Adrenal gland (tissue), 5 donors: ENCODE measurements around the gene RPS6KA2.

Experiments used
- CTCF ChIP-seq, 6 experiments: fragments of 450-650 bp in 4 of 6; fragments of 200-600 bp in 2 of 6; sonication (generic) in 1 of 6; IDR thresholded peaks; 1 replicate in 5 of 6; 2 replicates in 1 of 6; pipeline versions ENCODE4 v1.5.1 to v1.8.0; 2016 to 2021; ENCODE audit warnings: antibody characterized with exemption in 6 of 6, mild to moderate bottlenecking in 2 of 6, moderate library complexity in 1 of 6
- POLR2A ChIP-seq, 2 donors: fragments of 450-650 bp; IDR thresholded peaks; one replicate each; pipeline ENCODE4 v1.6.1; 2017; ENCODE audit warnings: antibody characterized with exemption in 2 of 2, mild to moderate bottlenecking in 2 of 2, moderate library complexity in 1 of 2
- donor health status: DM: no; HTN: no; CAD: no.

- no peak for TF ChIP-seq CTCF (IDR thresholded peaks at IDR 0.05)
- no peak for TF ChIP-seq POLR2A (IDR thresholded peaks at IDR 0.05)
Observed at GRCh38 chr6:166647896-166648295, 20.8 kb upstream of the RPS6KA2 start.
